GM19467 (cell line): ENCODE results near the gene TAS2R41.
"Not testable (repeated sequence)": the region's sequence is repeated elsewhere in the genome, so short reads cannot be mapped to it uniquely, and the experiment has no call there.

ENCODE experiments used
- ATAC-seq: cut with Tn5 transposase; IDR thresholded peaks from one replicate; pipeline ENCODE4 v1.9.1; 2021; ENCODE audit warnings: mild to moderate bottlenecking, moderate library complexity; ENCODE audit not compliant: unreplicated experiment

Gene TAS2R41

GRCh38 chr7:143455942-143456341 lies 21.7 kb upstream of the TAS2R41 start:
- no peak for ATAC-seq

- ATAC-seq, result no peak
Observed at GRCh38 chr7:143456992-143457793, 20.5 kb upstream of the TAS2R41 start.

- ATAC-seq, result no peak
Observed at GRCh38 chr7:143458263-143458662, 19.4 kb upstream of the TAS2R41 start.

GRCh38 chr7:143458681-143459080 lies 19.0 kb upstream of the TAS2R41 start:
- no peak for ATAC-seq

GRCh38 chr7:143459359-143459758 lies 18.3 kb upstream of the TAS2R41 start:
- no peak for ATAC-seq

GRCh38 chr7:143460271-143460979 lies 17.2 kb upstream of the TAS2R41 start:
- no peak for ATAC-seq

GRCh38 chr7:143462045-143462444 lies 15.6 kb upstream of the TAS2R41 start:
- no peak for ATAC-seq

GRCh38 chr7:143463556-143463955 lies 14.1 kb upstream of the TAS2R41 start:
- no peak for ATAC-seq

GRCh38 chr7:143463957-143464356 lies 13.7 kb upstream of the TAS2R41 start:
- no peak for ATAC-seq

- no peak for ATAC-seq
Observed at GRCh38 chr7:143467724-143468123, 9.9 kb upstream of the TAS2R41 start.

- not testable (repeated sequence) for ATAC-seq
Observed at GRCh38 chr7:143472071-143472689, 5.5 kb upstream of the TAS2R41 start.

GRCh38 chr7:143479055-143479766 lies 1.5 kb downstream of the TAS2R41 start:
- ATAC-seq, result no peak

GRCh38 chr7:143480501-143480900 lies 2.8 kb downstream of the TAS2R41 start:
- ATAC-seq, result no peak

GRCh38 chr7:143484119-143484518 lies 6.4 kb downstream of the TAS2R41 start:
- no peak for ATAC-seq

- no peak for ATAC-seq
Observed at GRCh38 chr7:143485094-143485493, 7.4 kb downstream of the TAS2R41 start.

- ATAC-seq, result no peak
Observed at GRCh38 chr7:143485500-143485899, 7.8 kb downstream of the TAS2R41 start.

- ATAC-seq, result not testable (repeated sequence)
Observed at GRCh38 chr7:143486266-143486665, 8.6 kb downstream of the TAS2R41 start.

- ATAC-seq, result no peak
Observed at GRCh38 chr7:143487061-143487460, 9.4 kb downstream of the TAS2R41 start.

GRCh38 chr7:143487566-143487965 lies 9.9 kb downstream of the TAS2R41 start:
- no peak for ATAC-seq

- ATAC-seq, result no peak
Observed at GRCh38 chr7:143490717-143491306, 13.1 kb downstream of the TAS2R41 start.

- no peak for ATAC-seq
Observed at GRCh38 chr7:143492043-143492471, 14.4 kb downstream of the TAS2R41 start.
